Mesangial cell (primary cell): Measurements from ENCODE around the gene PGAM2. TPM values are rescaled to one million over a fixed set of nuclear protein-coding genes. Genes with fewer than 3 reads are reported as not detected.

ENCODE experiments used
- total RNA-seq: library from RNA; depleted of rRNA; stranded (reverse); fragments of >200 nt; gene quantifications from 2 replicates; pipeline ENCODE4 v1.2.3, GENCODE V29; 2015

PGAM2 gene
- total RNA-seq: 0.25 TPM in 1 of 2 replicates, not detected in the other

DNA sequence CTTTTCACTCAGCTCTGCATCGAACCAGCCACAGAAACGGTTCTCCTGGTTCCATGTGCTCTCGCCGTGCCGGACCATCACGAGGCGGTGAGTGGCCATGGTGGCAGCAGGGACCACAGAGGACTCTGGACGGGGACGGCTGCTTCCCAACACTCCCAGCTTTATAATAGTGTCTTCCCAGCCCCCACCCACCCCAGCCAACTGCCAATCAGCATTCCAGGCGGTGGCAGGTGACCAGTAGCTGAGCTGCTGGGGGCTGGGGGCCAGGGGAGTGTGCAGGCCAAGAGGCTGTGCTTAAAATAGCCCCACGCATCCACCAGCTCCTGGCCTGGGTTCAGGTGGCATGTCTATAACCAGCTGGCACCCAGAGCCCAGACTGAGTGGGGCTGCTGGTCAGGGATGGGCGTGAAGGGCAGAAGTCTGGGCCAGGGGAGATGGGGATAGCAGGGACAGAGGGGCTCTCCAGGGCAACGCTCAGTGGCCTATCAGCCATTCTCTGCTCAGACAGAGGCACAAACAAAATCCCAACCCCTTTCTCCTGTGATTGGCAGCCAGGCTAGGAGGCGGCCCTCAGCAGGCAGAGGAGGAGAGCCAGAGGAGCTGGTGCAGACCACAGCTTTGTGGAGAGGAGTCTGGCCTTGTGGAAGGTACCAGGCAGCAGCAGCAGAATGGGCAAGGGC is at the start of gene PGAM2:
Gene PGAM2, minus strand, starts transcription at position 137 of the 680 bp plus-strand sequence. Its CDS starts 38 bp downstream, at position 99.

DNA sequence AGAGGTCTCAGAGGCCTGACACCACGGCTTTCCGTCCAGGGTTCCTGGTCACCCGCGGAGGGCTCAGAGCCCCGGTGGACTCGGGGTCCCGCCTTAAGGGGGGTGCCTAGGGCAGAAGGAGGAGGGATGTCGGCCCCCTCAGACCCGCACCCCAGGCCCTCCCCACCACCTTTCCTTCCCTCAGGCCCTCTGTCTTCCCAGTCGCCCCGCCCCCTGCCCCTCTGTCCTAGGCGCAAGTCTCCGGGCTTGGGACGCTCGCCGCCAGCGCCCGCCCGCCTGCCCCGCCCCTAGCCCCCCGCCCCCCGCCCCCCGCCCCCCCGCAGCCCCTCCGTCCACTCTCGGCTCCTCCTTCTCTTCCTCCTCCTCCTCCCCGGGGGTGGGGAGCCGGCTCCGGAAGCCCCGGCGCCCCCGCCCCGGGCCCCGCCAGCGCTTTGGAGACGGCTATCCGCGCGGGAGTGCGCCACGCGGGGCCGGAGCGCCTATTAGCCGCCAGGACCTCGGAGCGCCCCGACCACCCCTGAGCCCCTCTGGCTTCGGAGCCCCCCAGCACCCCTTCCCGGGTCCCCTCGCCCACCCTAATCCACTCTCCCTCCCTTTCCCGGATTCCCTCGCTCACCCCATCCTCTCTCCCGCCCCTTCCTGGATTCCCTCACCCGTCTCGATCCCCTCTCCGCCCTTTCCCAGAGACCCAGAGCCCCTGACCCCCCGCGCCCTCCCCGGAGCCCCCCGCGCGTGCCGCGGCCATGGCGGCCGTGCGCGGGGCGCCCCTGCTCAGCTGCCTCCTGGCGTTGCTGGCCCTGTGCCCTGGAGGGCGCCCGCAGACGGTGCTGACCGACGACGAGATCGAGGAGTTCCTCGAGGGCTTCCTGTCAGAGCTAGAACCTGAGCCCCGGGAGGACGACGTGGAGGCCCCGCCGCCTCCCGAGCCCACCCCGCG is 38.8 kb upstream of the PGAM2 start, which contains the start of gene AEBP1:
Gene AEBP1, plus strand, starts transcription at position 423 of the 937 bp plus-strand sequence. Its CDS starts 321 bp downstream, at position 744.

GRCh38 chr7:44044315-44045225 is 20.8 kb downstream of the PGAM2 start, which contains the start of gene DBNL:
TSS of gene DBNL (plus strand) at chr7:44044702. CDS start at chr7:44044738, 36 bp downstream.

Other genes starting within 250 kb of the PGAM2 start
- 131 and 181 TPM in 2 replicates for gene MRPS24, start 196.1 kb downstream of the PGAM2 start, total RNA-seq
- 14.5 and 19.8 TPM in 2 replicates for gene URGCP, start 159.0 kb downstream of the PGAM2 start, total RNA-seq
- gene UBE2D4, start 139.1 kb downstream of the PGAM2 start, total RNA-seq: 16.0 and 19.6 TPM in 2 replicates
- gene SPDYE1, start 67.7 kb downstream of the PGAM2 start, total RNA-seq: not detected in 2 replicates
- gene DBNL, start 20.9 kb downstream of the PGAM2 start, total RNA-seq: 89.9 and 130 TPM in 2 replicates
- 9.1 and 29.7 TPM in 2 replicates for gene POLM, start 17.0 kb upstream of the PGAM2 start, total RNA-seq
- 94.0 and 273 TPM in 2 replicates for gene AEBP1, start 38.8 kb upstream of the PGAM2 start, total RNA-seq
- gene POLD2, start 58.0 kb upstream of the PGAM2 start, total RNA-seq: 80.4 and 166 TPM in 2 replicates
- gene MYL7, start 75.8 kb upstream of the PGAM2 start, total RNA-seq: 0.38 TPM in 1 of 2 replicates, not detected in the other
- 0.65 and 2.4 TPM in 2 replicates for gene GCK, start 123.9 kb upstream of the PGAM2 start, total RNA-seq
- 74.7 and 102 TPM in 2 replicates for gene YKT6, start 135.4 kb upstream of the PGAM2 start, total RNA-seq